ENCODE results near the gene RABGEF1.
"Not testable (repeated sequence)": the region's sequence is repeated elsewhere in the genome, so short reads cannot be mapped to it uniquely, and the experiment has no call there.

RABGEF1 gene

DNA sequence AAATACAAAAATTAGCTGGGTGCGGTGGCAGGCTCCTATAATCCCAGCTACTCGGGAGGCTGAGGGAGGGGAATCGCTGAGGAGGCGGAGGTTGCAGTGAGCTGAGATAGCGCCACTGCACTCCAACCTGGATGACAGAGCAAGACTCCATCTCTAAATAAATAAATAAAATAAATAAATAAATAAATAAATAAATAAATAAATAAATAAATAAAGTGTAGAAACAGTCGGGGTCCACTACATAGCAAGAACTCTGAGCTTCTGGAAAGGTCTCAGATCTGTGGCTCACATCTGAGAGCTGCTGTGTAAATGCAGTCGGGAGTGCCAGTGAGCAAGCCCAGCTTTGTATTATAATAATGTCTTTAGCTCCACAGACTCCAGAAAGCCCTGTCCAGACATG, 76.1 kb downstream of the RABGEF1 start:
- DNase-seq = not testable (repeated sequence)

DNA sequence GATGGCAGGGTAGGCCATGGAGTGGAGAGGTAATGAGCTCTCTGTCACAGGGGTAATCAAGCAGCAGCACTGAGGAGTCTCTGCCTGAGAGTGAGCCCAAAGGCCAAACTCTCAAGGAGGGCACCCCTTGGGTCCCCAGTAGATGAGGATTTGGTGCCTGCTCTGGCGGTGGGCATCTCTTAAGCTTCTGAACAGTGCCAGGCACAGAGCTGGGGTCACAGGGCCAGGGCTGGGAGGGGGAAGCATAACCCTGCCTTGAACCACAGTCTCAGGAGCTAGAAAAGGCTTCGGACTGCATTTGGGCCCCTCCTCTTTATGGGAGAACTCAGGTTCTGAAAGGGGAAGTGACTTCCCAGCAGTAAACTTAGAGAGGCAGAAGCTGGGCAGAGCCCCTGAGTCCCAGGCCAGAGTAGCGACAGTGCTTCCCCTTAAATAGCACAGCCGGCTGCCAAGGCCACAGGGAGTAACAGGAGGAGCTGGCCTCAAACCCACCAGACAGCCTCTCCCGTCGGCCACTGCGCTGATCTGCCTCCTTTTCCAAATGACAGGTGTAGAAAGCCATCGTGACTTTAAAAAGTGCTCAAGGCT, 76.8 kb downstream of the RABGEF1 start:
- not testable (repeated sequence) for DNase-seq

DNA sequence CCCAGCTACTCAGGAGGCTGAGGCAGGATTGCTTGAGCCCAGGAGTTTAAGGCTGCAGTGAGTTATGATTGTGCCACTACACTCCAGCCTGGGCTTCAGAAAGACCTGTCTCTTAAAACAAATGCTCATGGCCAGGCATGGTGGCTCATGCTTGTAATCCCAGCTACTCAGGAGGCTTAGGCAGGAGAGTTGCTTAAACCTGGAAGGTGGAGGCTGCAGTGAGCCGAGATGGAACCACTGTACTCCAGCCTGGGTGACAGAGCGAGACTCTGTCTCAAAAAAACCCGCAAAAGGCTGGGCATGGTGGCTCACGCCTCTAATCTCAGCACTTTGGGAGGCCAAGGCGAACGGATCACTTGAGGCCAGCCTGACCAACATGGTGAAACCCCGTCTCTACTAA, 77.4 kb downstream of the RABGEF1 start:
- DNase-seq = not testable (repeated sequence)

DNA sequence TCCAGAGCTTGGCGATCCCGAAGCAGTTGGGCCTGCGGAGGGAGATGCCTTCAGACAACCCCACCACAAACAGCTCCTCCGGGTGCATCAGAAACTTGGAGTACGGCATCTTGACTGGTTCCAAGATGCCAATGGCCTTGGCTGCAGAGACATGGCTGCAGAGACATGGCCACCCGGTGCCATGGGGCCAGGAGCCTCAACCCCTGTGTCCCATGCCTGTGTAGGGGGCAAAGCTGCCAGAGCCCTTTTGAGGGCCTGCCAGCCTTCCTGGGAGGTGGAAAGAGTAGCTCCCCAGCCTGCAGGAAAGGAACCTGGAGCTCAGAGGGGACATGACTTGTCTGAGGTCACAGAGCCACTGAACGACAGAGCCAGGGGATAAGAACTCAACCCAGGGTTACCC, 83.5 kb downstream of the RABGEF1 start:
- no peak for DNase-seq

DNA sequence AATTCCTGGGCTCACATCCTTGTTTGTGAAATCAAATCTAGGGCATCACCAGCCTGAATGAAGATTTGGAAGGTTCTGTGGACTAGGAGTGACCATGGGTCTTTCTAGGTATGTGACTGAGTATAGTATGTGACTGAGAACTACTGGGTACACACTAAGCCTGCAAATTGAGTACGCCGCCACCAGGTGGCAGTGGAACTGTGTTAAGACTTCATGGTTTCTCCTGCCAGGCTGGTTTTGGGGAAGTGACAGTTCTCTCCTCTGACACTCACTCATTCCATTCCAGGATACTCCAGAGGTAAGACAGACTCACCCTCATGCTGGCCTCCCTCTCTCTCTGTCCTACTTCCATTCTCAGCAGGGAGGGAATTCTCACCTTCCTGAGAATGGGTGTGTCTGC, 85.0 kb downstream of the RABGEF1 start:
- not testable (repeated sequence) for DNase-seq

DNA sequence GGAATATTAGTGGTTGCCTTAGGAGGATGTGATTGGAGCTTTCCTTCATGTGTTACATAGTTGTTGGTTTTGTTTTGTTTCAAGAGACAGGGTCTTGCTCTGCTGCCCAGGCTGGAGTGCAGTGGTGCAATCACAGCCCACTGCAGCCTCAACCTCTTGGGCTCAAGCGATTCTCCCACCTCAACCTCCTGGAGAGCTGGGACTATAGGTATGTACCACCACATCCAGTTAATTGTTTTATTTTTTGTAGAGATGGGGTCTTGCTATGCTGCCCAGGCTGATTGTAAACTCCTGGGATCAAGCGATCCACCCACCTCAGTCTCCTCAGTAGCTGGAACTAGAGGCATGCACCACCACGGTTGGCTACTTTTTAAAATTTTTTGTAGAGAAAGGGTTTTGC, 86.1 kb downstream of the RABGEF1 start:
- no peak for DNase-seq

DNA sequence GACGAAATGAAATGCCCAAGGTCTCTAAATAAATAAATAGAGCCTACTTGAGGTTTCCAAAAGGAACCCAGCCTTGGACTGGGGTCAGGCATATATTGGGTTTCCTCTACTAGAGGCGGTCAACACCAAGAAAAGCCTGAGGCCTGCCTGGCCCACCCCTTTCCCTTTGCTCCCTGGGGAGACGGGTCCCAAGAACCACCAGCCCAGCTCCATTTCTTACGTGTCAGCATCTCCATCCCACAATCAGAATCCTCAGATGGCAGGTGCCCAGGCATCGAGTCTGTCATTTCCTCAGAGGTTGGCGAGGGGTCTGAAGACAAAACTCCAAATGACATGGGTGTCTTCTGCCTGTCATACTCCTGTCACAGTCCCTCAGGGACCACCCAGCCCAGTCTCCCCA, 90.4 kb downstream of the RABGEF1 start:
- DNase-seq = not testable (repeated sequence)

DNA sequence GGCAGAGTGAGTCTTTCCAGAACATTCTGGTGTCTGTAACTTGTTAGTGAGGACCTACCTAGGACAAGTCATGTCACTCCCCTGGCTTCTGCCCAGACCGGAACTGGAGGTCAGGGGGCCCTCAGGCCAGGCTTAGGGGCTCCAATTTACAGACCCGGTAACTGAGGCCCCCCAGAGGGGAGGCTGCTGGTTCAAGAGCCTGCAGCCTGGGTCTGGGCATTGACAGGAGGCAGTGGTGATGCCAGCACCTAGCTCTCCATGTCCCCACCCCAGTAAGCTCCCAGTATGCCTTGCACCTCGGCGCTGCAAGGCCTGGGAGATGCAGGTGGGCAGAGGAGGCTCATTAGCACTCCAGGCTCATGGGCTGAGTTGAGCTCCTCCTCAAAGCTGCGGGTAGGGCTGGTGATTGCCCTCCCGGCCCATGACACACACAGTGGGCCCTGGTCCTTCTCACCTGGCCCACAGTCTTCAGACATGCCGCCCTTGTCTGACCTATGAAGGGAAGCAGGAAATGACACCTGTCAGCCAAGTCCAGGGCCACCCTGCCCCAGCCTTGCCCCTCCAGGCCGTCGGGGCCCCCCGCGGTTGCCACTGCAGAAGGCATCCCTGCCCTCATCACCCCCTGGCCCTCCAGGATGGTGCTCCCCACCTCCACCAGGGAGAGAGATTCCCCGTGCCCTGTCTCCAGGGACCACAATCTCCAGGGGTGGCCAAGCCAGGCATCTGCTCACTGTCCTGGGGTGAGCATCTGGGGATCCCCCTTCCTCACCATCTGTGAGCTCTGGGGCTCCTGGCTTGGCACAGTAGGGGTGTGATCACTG, 92.2 kb downstream of the RABGEF1 start:
- DNase-seq = no peak

DNA sequence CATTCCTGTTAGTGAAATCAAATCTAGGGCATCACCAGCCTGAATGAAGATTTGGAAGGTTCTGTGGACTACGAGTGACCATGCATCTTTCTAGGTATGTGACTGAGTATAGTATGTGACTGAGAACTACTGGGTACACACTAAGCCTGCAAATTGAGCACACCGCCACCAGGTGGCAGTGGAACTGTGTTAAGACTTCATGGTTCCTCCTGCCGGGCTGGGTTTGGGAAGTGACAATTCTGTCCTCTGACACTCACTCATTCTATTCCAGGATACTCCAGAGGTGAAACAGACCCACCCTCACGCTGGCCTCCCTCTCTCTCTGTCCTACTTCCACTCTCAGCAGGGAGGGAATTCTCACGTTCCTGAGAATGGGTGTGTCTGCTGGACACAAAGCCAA, 96.5 kb downstream of the RABGEF1 start:
- DNase-seq = no peak

DNA sequence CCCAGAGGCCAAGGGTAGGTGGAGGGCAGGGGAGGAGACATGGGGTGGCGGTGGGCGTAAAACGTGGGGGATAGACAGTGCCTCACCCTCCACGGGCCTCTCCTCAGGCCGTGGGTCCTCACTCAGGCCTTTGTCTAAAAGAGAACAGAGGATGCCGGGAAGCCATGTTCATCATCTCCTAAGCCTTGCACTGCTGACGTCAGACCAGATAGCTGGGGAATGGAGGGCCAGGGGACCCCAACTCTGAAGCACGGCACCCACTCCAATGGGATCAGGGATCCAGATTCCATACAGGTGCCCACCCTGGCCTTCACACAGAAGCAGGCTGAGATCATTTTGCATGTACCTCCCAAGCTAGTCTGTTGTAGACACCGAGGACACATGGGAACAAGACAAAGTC, 97.1 kb downstream of the RABGEF1 start:
- no peak for DNase-seq

DNA sequence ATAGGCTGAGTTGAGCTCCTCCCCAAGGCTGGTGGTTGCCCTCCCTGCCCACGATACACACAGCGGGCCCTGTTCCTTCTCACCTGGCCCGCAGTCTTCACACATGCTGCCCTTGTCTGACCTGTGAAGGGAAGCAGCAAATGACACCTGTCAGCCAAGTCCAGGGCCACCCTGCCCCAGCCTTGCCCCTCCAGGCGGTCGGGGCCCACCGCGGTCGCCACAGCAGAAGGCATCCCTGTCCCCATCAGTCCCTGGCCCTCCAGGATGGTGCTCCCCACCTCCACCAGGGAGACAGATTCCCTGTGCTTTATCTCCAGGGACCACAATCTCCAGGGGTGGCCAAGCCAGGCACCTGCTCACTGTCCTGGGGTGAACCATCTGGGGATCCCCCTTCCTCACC, 99.3 kb downstream of the RABGEF1 start:
- no peak for DNase-seq

DNA sequence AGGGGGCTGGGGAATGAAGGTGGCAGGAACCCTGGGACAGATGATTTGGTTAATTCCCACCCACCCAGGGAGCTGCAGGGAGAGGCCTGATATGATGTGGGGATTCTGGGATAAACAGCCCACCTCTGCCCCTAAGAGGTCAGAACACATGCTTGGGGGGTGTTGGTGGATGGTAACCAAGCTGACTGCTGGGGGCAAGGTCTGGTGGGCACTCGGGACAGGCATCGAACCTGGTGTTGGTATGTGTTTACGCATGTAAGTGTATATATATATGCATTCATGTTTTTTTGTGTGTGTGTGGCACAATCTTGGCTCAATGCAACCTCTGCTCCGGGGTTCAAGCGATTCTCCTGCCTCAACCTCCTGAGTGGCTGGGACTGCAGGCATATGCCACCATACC, 99.8 kb downstream of the RABGEF1 start:
- DNase-seq = no peak

DNA sequence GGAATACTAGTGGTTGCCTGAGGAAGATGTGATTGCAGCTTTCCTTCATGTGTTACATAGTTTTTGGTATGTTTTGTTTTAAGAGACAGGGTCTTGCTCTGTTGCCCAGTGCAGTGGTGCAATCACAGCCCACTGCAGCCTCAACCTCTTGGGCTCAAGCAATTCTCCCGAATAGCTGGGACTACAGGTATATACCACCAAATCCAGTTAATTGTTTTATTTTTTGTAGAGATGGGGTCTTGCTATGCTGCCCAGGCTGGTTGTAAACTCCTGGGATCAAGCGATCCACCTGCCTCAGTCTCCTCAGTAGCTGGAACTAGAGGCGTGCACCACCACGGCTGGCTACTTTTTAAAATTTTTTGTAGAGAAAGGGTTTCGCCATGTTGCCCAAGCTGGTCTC, 101.4 kb downstream of the RABGEF1 start:
- DNase-seq = no peak

DNA sequence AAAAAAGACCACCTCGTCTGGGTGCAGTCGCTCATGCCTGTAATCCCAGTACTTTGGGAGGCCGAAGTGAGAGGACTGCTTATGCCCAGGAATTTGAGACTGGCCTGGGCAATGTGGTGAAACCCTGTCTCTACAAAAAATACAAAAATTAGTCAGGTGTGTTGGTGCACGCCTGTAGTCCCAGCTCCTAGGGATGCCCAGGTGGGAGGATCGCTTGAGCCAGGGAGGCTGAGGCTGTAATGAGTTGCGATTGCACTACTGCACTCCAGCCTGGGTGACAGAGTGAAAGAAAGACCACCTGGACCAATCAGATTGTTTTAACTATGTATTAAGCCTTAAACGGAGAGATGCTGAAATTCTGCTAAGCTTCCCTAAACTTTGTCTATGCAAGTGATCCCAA, 103.0 kb downstream of the RABGEF1 start:
- not testable (repeated sequence) for DNase-seq

DNA sequence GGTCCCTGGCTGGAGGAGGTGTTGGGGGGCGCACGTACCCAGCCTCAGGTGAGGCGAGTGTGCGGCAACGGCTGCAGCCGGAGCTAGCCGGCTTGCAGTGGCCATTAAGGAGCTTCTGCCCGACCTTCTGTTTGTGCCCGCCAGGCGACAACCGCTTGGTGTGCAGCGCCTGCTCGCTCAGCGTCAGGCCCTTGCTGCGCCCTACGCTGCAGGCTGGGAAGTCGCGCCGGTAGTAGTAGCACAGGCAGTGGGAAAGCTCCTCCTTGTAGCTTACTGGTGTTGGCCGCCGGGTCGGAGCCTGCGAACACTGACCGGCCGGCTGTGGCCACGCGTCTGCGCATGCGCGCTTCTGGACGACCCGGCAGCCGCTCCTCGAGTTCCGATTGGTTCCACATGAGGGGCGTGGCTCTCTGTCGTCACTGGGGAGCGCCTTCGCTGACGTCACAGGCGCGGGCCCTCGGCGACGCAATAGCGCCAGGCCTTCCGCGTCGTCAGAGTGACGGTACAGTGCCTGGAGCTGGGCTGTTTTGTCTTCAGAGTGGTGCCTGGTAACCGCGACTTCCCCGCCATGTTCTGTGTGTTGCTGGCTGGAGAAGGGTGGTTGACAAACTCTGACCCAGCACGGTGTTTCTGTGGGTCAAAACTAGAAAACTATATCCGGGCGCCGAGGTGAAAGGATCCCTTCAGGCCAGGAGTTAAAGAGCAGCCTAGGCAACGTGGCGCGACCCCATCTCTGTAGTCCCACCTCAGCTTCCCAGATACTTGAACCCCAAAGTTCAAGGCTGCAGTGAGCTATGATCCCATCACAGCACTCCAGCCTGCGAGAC, 104.2 kb downstream of the RABGEF1 start:
- peak; percentile 96 for DNase-seq

DNA sequence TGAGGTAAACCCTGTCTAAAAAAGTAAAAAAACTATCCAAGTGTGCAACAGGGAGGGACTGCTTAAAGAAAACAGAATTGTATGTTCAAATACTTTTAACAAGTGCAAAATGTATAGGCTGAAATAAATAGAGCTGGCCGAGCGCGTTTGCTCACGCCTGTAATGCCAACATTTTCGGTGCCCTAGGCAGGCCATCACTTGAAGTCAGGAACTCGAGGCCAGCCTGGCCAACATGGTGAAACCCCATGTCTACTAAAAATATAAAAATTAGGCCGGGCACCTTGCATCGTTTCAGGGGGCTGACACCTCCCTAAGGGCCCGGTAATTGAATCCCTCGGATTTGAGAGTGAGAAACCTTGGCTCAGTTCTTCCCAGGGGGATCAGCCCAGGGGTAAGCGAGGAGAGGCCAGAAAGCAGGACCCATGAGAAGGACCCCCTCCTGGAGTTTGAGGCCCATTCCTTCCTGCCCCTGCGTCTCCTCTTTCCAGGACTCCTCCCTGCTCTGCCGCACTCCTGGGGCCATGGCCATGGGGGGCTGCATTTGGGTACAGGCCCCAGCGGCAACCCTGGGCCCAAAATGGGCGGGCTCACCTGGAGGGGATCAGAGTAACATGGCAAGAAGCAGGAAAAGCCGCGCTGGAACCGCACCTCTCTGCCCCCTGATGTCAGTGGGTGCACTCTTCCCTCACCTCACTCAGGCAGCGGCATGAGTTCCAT, 105.0 kb downstream of the RABGEF1 start:
- DNase-seq = no peak

DNA sequence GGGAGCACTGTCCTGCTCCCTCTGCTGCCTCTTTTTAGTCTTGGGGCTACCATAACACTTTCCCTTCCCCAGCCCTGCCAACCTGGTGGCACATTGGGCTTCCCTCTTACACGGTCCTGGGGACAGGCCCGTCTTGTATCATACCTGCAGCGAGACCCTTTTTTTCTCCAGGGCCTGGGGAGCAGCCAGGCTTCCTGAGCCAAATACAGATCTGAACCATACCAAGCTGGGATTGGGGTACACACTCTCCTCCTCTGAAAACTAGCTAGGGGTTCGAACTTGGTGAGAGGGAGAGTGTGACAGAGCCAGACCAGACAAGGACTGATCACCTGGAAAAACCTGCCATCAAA, 105.5 kb downstream of the RABGEF1 start:
- DNase-seq = not testable (repeated sequence)

DNA sequence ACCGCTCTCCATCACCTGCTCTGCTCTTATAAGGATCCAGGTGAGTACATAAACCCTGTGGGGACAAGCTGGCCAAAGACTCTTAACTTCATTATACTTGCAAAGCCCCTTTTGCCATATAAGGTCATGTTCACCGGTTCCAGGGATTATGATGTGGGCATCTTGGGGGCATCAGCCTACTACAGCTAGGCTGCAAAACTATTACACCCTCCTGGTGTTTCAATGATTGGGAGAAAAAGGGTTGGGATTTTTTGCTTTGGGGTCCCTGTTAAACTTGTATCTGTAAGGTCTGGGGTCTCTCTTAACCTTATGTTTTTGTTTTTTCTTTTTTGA, 107.0 kb downstream of the RABGEF1 start:
- DNase-seq = not testable (repeated sequence)

DNA sequence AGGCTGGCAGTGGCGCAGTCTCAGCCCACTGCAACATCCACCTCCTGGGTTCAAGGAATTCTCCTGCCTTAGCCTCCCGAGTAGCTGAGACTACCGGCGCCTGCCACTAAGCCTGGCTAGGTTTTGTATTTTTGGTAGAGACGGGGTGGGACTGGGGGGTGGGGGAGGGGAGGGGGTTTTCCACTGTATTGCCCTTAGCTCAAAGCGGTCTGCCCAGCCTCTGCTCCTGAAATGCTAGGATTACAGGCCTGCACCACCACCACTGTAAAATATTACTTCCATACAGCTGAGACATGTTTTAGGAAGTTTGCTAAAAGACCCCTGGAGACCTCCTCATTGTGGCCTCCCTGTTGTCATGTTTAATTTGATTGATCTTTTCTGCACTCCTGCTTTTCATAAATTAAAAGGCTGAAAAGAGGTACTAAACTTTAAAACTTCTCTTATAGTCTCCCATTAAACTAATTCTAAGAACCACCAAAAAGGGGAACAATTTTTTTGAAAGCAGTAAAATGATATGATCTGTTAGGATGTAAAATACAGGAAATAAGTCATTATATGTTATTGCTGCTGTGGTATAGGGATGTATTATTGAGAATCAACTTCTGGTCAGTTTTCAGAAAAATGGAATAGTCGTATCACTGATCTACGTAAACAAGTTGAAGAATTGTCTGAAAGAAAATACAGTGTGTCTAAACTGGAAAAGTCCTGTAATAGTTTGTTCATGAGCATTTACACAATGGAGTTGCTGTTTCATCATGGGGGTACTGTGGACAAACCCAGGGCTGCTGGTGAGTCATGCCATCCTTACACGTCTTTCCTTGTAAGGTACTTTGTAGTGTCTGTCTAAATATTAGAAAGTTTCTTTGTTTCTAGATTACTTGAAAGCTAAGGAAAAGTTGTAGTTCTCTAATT, 107.6 kb downstream of the RABGEF1 start:
- DNase-seq = no peak

DNA sequence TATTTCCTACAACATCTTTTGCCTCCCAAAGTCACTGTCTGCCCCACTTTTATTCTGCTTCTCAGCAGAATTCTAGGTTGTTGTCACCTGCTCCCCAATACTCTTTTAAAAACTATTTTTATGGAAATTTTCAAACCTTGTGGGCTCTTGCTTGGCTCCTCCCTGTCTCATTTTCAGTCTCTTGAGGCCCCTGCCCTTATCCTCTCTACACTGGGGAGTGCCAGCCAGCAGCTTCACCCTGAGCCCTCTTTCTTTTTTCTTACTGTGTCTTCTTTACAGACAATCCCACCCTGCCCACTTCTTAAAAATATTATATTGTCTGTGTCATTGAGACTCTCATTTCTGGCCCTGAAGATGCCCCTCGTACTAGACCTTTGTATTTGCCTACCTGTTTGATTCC, 118.8 kb downstream of the RABGEF1 start:
- DNase-seq = no peak

DNA sequence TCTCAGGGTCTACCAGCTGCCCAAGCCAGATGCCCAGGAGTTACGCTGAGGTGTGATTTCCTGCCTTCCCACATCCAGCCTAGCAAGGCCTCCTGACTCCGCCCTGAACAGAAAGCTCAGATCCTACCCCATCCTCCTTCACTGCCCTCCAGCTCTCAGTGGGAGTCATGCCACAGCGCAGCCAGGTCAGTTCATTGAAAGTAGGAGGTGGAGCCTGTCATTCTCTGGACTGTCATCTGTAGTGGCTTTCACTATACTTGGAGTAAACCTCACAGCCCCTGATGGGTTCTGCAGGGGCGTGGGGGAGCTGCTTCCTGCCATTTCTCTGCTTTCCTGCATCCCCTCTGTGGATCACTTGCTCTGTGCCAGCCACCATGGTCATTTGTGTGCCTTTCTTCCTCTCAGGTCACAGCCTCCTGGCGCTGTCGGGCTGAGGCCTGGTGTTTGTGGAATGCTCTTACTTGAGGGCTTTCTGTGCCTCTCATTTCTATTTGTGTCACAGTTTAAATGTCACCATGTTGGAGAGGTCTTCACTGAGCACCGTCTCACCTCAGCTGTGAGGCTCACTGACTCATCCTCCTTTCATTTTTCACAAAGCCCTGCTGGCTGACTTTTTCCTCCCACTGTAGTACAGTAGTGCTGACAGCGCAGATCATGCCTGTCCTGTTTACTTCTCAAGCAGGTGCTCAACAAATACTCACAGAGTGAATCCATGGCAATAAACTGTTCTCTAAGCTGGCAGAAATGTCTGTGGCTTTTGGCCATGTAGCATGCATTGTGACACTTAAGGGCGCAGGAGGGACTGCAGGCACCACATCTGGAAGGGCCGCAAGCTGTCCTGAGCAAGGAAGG, 119.5 kb downstream of the RABGEF1 start:
- DNase-seq = no peak

All from NCI-H1417 treated with DMSO at 0.1 percent for 48 hours (cell line).